K562 (cell line): ENCODE results near the gene ANKS3. TPM values are rescaled to one million over a fixed set of nuclear protein-coding genes. Genes with fewer than 3 reads are reported as not detected.

ENCODE experiments used
- ATF7 ChIP-seq: fragments of 450-650 bp; IDR thresholded peaks from 2 replicates; pipeline ENCODE4 v1.7.1; 2014; ENCODE audit warnings: mild to moderate bottlenecking, moderate library complexity
- CXXC5 ChIP-seq: fragments of 250-450 bp; sonication (Bioruptor Pico); IDR thresholded peaks from 2 replicates; pipeline ENCODE4 v1.8.0; 2022; ENCODE audit warnings: inconsistent platforms, mild to moderate bottlenecking, moderate library complexity
- FUS ChIP-seq: fragments of 200-400 bp; formaldehyde crosslinking; optimal IDR thresholded peaks from 2 replicates; pipeline ENCODE3; 2017; ENCODE audit warnings: low read depth, low read length
- HINFP ChIP-seq: fragments of 450-650 bp; conservative IDR thresholded peaks from 2 replicates; pipeline ENCODE4 v1.6.1; 2016; ENCODE audit warnings: missing genetic modification characterization, low read depth, mild to moderate bottlenecking, control low read depth, missing compliant biosample characterization
- HIVEP1 ChIP-seq: fragments of 250-450 bp; sonication (Bioruptor Pico); IDR thresholded peaks from 2 replicates; pipeline ENCODE4 v1.4.0; 2020; ENCODE audit warnings: mild to moderate bottlenecking
- MTA3 ChIP-seq: fragments of 450-650 bp; formaldehyde crosslinking; IDR thresholded peaks from 2 replicates; pipeline ENCODE4 v1.6.1; 2017; ENCODE audit warnings: mild to moderate bottlenecking, borderline replicate concordance
- NCOA6 ChIP-seq: fragments of 450-650 bp; IDR thresholded peaks from 2 replicates; pipeline ENCODE4 v1.6.1; 2017; ENCODE audit warnings: mild to moderate bottlenecking
- RFX1 ChIP-seq: fragments of 450-650 bp; IDR thresholded peaks from 2 replicates; pipeline ENCODE4 v1.6.1; 2016; ENCODE audit warnings: mild to moderate bottlenecking, moderate library complexity
- RHOXF2B ChIP-seq: fragments of 250-450 bp; sonication (Bioruptor Pico); conservative IDR thresholded peaks from 2 replicates; pipeline ENCODE4 v1.5.1; 2021
- SMAD2 ChIP-seq: fragments of 150-350 bp; IDR thresholded peaks from 2 replicates; pipeline ENCODE4 v1.6.1; 2014; ENCODE audit warnings: low read depth, mild to moderate bottlenecking, low read length
- SRSF7 ChIP-seq: fragments of 200-400 bp; formaldehyde crosslinking; optimal IDR thresholded peaks from 2 replicates; pipeline ENCODE3; 2017; ENCODE audit warnings: mild to moderate bottlenecking, low read depth, low read length
- TAF7 ChIP-seq: fragments of 450-650 bp; IDR thresholded peaks from 2 replicates; pipeline ENCODE4 v1.6.1; 2016; ENCODE audit warnings: missing genetic modification characterization, missing compliant biosample characterization
- ZBTB43 ChIP-seq: sonication (generic); formaldehyde crosslinking; IDR thresholded peaks from 2 replicates; pipeline ENCODE4 v1.8.0; 2023; ENCODE audit warnings: mild to moderate bottlenecking, missing genetic modification reagents
- ZFP1 ChIP-seq: fragments of 450-650 bp; formaldehyde crosslinking; IDR thresholded peaks from 2 replicates; pipeline ENCODE4 v1.4.0; 2020; ENCODE audit warnings: mild to moderate bottlenecking, mixed read lengths
- ZKSCAN3 ChIP-seq: fragments of 250-450 bp; sonication (Bioruptor Pico); IDR thresholded peaks from 2 replicates; pipeline ENCODE4 v1.4.0; 2020
- ZNF165 ChIP-seq: fragments of 250-450 bp; sonication (Bioruptor Pico); IDR thresholded peaks from 2 replicates; pipeline ENCODE4 v1.4.0; 2020; ENCODE audit warnings: borderline replicate concordance
- ZNF184 ChIP-seq: sonication (generic); formaldehyde crosslinking; IDR thresholded peaks from 2 replicates; pipeline ENCODE4 v1.5.0; 2020; ENCODE audit warnings: missing genetic modification reagents
- ZNF263 ChIP-seq: sonication (generic); formaldehyde crosslinking; IDR thresholded peaks from 2 replicates; pipeline ENCODE4 v1.8.0; 2022; ENCODE audit warnings: mild to moderate bottlenecking, missing genetic modification reagents, borderline replicate concordance
- ZNF512 ChIP-seq: IDR thresholded peaks from 2 replicates; pipeline ENCODE4 v1.6.1; 2016; ENCODE audit warnings: missing genetic modification characterization, missing compliant biosample characterization
- ZNF717 ChIP-seq: fragments of 250-450 bp; sonication (Bioruptor Pico); IDR thresholded peaks from 2 replicates; pipeline ENCODE4 v1.5.0; 2021
- ZNF830 ChIP-seq: fragments of 250-450 bp; sonication (Bioruptor Pico); IDR thresholded peaks from 2 replicates; pipeline ENCODE4 v1.5.0; 2021; ENCODE audit warnings: mild to moderate bottlenecking
- polyA plus RNA-seq, 8 experiments: library from polyadenylated mRNA; depleted of rRNA in 4 of 8; stranded (reverse) in 5 of 8; unstranded in 3 of 8; fragments of >200 nt; fragmentation: Nextera tagmentation in 2 of 8; fragmentation: Illumina TruSeq in 1 of 8; extraction: Ambion mirVana in 2 of 8; extraction: Trizol in 1 of 8; gene quantifications; 2 replicates each; pipeline versions ENCODE4 v1.2.1 to v1.2.3, GENCODE V29; 2011 to 2014; ENCODE audit warnings: inconsistent platforms in 1 of 8, missing spikeins in 1 of 8
- total RNA-seq, 7 experiments: library from RNA; depleted of rRNA in 6 of 7; stranded (reverse); fragments of >200 nt in 6 of 7; fragmentation: Illumina TruSeq in 2 of 7; extraction: Trizol in 2 of 7; gene quantifications; 2 replicates each; pipeline versions ENCODE4 v1.2.1 to v1.2.3, GENCODE V29; 2011 to 2021; ENCODE audit warnings: low replicate concordance in 1 of 7

The ANKS3 gene
- total and polyA plus RNA-seq, 9 of the 15 experiments (the other 6 are each of a cell fraction or from before 2014, with no cell fraction given): 0.43 to 25.7 (median 14.8) TPM

GRCh38 chr16:4767872-4768548 lies 33.9 kb upstream of the ANKS3 start (continued):
- TF ChIP-seq HIVEP1 (CRISPR knock-in tag) (no peak), TAF7 (peak; percentile 61; the same call in 1 of the 2 replicates), RHOXF2B (CRISPR knock-in tag) (no peak), ATF7 (no peak), FUS (no peak), ZNF717 (no peak), SRSF7 (no peak), ZFP1 (CRISPR knock-in tag) (no peak), ZKSCAN3 (no peak), ZNF512 (tag) (no peak), HINFP (tag) (no peak), MTA3 (peak; percentile 31; the same call in 1 of the 2 replicates), SMAD2 (no peak), NCOA6 (no peak), ZBTB43 (no peak), RFX1 (no peak), ZNF830 (no peak), ZNF184 (CRISPR knock-in tag) (no peak), CXXC5 (no peak), ZNF165 (CRISPR knock-in tag) (no peak), ZNF263 (CRISPR knock-in tag) (no peak)
